ENCODE results near the gene SNX9.

Gene SNX9

DNA sequence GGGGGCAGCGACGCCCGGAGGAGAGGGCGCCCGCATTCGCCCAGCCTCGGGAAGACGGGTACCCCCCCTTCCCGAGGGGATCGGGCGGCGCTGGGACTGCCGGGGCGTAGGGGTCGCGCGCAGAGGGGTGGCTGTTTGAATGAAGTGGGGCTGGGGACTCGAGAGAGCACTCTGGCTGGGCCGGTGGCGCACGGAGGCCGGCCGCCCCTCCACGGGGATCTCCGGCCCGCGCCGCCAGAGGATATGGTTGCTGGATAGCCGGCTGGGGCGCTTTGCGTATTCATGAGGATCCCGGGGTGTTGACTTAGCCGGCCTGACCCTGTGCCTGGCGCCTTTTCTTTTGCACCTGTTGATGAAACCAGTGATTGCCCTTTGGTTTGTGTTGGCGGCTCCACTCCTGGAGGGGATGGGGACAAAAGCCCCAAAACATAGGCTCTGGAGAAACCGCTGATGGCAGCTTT lies 159.1 kb downstream of the SNX9 start:
- no peak for DNase-seq

- DNase-seq = no peak
These were observed 159.7 kb downstream of the SNX9 start for GRCh38 chr6:157982563-157983405.

- no peak for DNase-seq
These were observed 160.5 kb downstream of the SNX9 start for GRCh38 chr6:157983406-157984119.

- no peak for DNase-seq
These were observed 161.1 kb downstream of the SNX9 start for GRCh38 chr6:157984128-157984527.

- no peak for DNase-seq
These were observed 161.7 kb downstream of the SNX9 start for GRCh38 chr6:157984686-157985225.

- peak; percentile 83 for DNase-seq
These were observed 162.5 kb downstream of the SNX9 start for GRCh38 chr6:157985378-157986155.

DNA sequence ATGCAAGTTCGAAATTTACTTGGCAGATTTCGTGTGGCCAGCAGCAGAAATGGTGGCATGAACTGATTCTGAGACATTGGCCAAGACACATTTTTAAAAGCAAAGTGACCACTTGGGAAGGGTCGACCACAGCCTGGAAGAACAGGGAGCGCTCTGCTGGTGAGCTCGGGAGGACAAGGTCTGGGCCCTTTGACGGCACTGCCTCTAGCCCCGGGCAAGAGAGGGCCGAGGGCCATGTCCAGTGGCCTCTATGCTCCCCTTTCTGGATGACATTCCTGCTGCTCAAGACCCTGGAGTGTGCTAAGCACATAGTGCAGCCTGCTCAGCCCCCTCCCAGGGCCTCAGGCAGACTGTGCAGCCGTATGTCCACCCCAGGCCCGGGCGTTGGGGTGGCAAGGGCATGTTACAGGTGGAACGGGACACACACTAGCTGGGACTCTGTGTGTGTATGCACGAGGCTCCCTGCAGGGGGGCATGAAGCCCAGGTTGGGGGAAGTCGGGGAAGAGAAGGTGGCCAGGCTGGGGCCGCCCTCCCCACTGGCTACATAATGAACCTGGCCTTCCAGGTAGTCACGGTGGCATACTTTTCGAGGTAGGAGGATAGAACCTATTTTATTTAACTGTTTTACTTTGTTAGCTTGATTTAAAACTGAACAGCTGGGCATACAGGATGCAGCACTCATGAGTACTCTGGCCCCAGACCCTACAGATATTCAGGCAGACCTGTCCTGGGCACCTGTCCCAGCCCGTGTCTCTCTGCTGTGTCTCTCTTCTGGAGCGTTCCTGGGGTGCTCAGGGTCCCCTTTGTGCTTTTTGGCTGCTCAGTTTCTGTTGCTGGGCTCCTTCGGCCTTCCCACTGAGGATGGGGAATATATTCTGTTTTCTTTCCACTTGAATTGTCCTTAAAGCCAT lies 165.0 kb downstream of the SNX9 start:
- no peak for DNase-seq

DNA sequence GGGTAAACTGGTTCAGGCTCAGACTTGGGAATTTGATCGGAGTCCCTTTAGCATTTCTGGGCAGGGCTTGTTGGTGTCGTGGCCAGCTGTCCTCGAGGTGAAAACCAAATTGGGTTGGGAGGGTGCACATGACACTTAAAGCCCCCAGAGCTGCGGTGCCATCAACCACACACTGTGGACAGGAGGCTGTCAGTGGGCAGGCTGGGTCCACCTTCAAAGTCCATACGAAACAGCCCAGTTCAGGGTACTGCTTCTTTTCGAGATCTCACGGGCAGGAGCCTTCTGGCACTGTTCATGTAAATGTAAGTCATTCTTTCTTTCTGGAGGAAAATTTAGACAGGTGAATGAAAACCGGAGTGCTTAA lies 165.6 kb downstream of the SNX9 start:
- no peak for DNase-seq

DNA sequence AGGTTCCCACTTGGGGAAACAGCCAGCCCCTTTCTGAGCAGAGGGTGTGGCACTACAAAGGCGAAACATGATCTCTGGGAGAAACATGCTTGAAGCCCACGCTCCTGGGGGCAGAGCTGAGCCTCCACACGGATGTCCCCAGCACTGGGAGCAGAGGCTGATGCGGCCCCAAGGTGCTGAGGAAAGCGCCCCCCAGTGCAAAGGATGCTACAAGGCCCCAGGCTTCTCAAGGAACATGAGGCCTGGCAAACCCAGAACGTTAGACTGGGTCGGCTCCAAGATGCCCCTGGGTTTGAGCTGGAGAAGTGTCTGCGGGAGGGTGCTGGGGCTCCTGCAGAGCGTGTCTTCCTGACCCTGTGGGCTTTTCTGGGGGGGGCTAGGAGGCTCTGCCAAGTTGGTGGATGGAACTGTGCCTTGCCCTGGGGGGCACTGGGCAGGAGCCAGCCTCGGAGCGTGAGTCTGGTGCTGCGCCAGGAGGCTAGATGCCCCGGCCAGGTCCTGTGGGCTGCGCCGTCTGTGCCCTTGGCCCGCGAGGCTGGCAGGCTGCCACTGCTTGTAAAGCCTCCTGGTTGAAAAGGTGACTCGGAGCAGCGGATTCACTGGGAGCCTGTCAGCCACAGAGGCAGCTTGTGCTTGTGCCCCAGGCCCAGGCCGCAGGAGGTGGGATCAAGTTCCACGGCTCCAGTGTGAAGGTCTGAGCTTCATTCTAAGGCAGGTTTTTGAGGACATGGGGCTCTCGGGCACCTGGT lies 166.7 kb downstream of the SNX9 start:
- peak; percentile 94 for DNase-seq

DNA sequence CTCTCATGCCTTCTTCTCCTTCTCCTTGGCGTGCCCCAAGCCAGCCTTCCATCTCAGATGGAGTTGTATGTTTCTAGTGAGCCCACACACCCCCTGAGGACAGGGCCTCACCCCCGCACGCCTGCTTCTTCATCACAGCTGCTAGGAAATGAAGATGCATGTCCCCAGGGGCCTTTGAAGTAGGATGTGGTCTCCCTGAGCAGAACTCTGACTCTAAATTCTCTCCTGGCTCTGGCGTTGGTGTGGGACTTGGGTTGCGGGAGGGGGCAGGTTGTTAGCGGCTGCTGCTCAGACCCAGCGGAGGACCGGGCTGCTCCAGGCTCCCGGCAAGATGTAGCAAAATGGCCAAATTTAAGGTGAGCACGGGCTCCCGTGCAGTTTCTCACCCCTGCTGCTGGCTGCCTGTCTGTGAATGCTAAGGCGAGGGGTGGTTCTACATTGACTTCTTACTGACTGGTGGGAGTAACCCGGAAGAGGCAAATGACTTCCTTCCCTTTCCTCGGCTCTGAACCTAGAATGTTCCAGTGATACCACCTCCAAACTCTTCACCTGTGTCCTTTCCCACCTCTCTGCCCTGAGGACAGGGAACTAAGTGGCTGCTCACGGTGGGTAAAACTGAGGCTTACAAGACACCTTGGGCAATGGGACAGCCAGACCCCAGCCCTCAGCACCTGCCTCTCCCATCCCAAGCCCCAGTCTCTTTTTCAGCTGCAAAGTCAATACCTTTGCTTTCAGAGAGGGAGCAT lies 167.4 kb downstream of the SNX9 start:
- DNase-seq = no peak

DNA sequence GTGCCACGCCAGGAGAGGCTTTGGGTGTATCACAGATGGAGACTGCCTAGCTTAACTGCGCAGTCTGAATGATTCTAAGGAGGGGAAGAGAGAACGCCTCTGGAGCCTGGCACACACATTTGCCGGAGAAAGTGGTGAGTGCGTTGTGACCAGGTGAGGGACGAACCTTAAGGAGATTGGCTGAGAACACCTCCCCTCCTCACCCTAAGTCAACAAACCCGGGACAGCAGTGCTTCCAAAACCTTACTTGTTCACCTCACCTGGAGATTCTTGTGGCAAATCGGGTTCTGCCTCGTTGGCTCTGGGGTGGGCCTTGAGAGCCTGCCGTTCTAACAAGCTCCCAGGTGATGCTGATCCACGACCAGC lies 168.0 kb downstream of the SNX9 start:
- no peak for DNase-seq

DNA sequence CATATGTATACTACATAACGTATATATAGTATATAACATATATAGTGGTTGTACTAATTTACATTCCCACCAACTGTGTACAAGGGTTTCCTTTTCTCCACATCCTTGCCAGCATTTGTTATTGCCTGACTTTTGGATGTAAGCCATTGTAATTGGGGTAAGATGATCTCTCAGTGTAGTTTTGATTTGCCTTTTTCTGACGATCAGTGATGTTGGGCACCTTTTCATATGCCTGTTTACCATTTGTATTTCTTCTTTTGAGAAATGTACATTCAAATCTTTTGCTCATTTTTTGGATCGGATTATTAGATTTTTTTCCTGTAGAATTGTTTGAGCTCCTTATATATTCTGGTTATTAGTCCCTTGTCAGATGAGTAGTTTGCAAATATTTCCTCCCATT lies 170.0 kb downstream of the SNX9 start:
- no peak for DNase-seq

- no peak for DNase-seq
These were observed 171.2 kb downstream of the SNX9 start for GRCh38 chr6:157994125-157994795.

All from NCI-H1105 (cell line).